RWPE2 (cell line): ENCODE data around the gene LRRK1.

Experiments used
- ATAC-seq: fragments of 200-7000 bp; cut with Tn5 transposase; 3 replicates; pipeline ENCODE4 v1.9.1; 2021; ENCODE audit warnings: low read depth
- DNase-seq: peaks from one replicate; pipeline ENCODE4 v3.0.0-alpha.2; 2020; ENCODE audit warnings: low spot score
- H3K27ac ChIP-seq: fragments of 450-650 bp; 2 replicates; pipeline ENCODE4 v1.5.1; 2017; ENCODE audit warnings: mild to moderate bottlenecking; ENCODE audit not compliant: poor library complexity, severe bottlenecking
- H3K27me3 ChIP-seq: fragments of 250-450 bp; sonication (Bioruptor Pico); 2 replicates; pipeline ENCODE4 v1.5.1; 2021; ENCODE audit warnings: mild to moderate bottlenecking, moderate library complexity; ENCODE audit not compliant: insufficient read depth, poor library complexity, severe bottlenecking
- H3K36me3 ChIP-seq: fragments of 250-450 bp; sonication (Bioruptor Pico); 2 replicates; pipeline ENCODE4 v1.5.1; 2020; ENCODE audit warnings: low read depth, mild to moderate bottlenecking, moderate library complexity
- H3K4me1 ChIP-seq: fragments of 250-450 bp; sonication (Bioruptor Pico); 2 replicates; pipeline ENCODE4 v1.5.1; 2021; ENCODE audit warnings: mild to moderate bottlenecking, moderate library complexity; ENCODE audit not compliant: insufficient read depth, poor library complexity, severe bottlenecking
- H3K4me3 ChIP-seq: fragments of 250-450 bp; sonication (Bioruptor Pico); 2 replicates; pipeline ENCODE4 v1.5.1; 2021; ENCODE audit warnings: mild to moderate bottlenecking, moderate library complexity; ENCODE audit not compliant: severe bottlenecking
- H3K9me3 ChIP-seq: fragments of 250-450 bp; sonication (Bioruptor Pico); 2 replicates; pipeline ENCODE4 v1.5.1; 2021; ENCODE audit warnings: mild to moderate bottlenecking, moderate library complexity; ENCODE audit not compliant: severe bottlenecking
- TF ChIP-seq, protein P1 (sequence below): fragments of 450-650 bp; IDR thresholded peaks from one replicate; pipeline ENCODE4 v1.5.1; 2017; ENCODE audit warnings: mild to moderate bottlenecking, moderate library complexity; ENCODE audit not compliant: poor library complexity, severe bottlenecking

The LRRK1 gene

GRCh38 chr15:100880139-100880896, 38.8 kb upstream of the LRRK1 start:
- ATAC-seq (peak; percentile 4; the same call in 2 of the 3 replicates), DNase-seq (peak; percentile 72)
- H3K36me3 ChIP-seq, result peaks cover 45% of the 10 kb centered on the region
- H3K4me3 ChIP-seq, result peak overlapping the region; percentile 96
- H3K9me3 ChIP-seq, result no peaks in the 10 kb centered on the region
- peaks cover 21% of the 10 kb centered on the region for H3K4me1 ChIP-seq
- TF ChIP-seq, protein P1, sequence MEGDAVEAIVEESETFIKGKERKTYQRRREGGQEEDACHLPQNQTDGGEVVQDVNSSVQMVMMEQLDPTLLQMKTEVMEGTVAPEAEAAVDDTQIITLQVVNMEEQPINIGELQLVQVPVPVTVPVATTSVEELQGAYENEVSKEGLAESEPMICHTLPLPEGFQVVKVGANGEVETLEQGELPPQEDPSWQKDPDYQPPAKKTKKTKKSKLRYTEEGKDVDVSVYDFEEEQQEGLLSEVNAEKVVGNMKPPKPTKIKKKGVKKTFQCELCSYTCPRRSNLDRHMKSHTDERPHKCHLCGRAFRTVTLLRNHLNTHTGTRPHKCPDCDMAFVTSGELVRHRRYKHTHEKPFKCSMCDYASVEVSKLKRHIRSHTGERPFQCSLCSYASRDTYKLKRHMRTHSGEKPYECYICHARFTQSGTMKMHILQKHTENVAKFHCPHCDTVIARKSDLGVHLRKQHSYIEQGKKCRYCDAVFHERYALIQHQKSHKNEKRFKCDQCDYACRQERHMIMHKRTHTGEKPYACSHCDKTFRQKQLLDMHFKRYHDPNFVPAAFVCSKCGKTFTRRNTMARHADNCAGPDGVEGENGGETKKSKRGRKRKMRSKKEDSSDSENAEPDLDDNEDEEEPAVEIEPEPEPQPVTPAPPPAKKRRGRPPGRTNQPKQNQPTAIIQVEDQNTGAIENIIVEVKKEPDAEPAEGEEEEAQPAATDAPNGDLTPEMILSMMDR, result no peak
- H3K27me3 ChIP-seq, result no peaks in the 10 kb centered on the region
- H3K27ac ChIP-seq, result peak overlapping the region; percentile 41

DNA sequence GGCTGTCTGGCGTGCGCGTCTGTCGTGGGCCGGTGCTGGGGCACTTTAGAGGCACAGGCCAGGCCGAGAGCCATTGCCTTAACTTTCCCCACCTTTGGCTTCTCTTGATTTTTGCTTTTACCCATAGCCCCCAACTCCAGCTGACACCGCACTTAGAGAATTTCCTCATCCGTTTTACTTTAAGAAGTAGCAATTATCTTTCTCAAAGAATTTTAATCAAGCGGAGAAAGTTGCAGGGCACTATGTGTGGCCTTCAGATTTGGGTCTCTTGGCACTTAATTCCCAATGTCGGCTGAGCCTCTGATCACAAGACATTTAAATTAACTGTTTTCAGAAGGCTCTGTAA, 38.3 kb upstream of the LRRK1 start:
- H3K27me3 ChIP-seq, result no peaks in the 10 kb centered on the region
- no peaks in the 10 kb centered on the region for H3K9me3 ChIP-seq
- H3K4me1 ChIP-seq, result peaks cover 21% of the 10 kb centered on the region
- DNase-seq (peak; percentile 73), ATAC-seq (no peak)
- peak overlapping the region; percentile 41 for H3K27ac ChIP-seq
- H3K4me3 ChIP-seq, result peak overlapping the region; percentile 96
- TF ChIP-seq, protein P1, result no peak
- H3K36me3 ChIP-seq, result peaks cover 51% of the 10 kb centered on the region

- Histone ChIP-seq H3K4me1 (peaks cover 21% of the 10 kb centered on the region), H3K27me3 (no peaks in the 10 kb centered on the region), H3K36me3 (peaks cover 59% of the 10 kb centered on the region), H3K27ac (peak overlapping the region; percentile 41), H3K9me3 (no peaks in the 10 kb centered on the region), H3K4me3 (peak overlapping the region; percentile 96)
- TF ChIP-seq, protein P1, result no peak
- peak; percentile 69 for DNase-seq
- no peak for ATAC-seq
Observed at GRCh38 chr15:100881573-100882336, 37.4 kb upstream of the LRRK1 start.

DNA sequence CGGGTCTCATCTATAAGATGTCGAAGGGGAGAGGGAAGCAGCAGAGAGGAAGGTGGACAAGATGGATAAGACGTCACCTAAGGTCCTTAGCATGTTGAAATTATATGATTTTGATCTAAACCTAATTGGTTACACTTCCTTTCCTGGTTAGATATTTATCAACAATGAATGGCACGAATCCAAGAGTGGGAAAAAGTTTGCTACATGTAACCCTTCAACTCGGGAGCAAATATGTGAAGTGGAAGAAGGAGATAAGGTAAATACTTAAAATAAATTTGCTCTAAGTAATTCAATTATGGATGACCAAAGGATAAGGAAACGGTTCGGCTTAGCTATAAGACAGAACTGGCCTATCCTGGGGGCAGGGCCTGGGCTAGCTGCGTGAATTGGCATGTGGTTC, 34.0 kb upstream of the LRRK1 start:
- DNase-seq (no peak), ATAC-seq (no peak)
- Histone ChIP-seq H3K27me3 (no peaks in the 10 kb centered on the region), H3K27ac (no peak overlapping the region), H3K4me1 (peaks cover 18% of the 10 kb centered on the region), H3K9me3 (no peaks in the 10 kb centered on the region), H3K4me3 (no peak overlapping the region), H3K36me3 (peaks cover 93% of the 10 kb centered on the region)
- TF ChIP-seq, protein P1, result no peak
